ENCODE data around the gene UQCRQ.

The UQCRQ gene

GRCh38 chr5:132825033-132825833 is 41.2 kb upstream of the UQCRQ start:
- Histone ChIP-seq H3F3A (ENCODE audit: insufficient read depth, low read length) (no peaks in the 10 kb centered on the region), H3K9ac (ENCODE audit: low read length) (no peak overlapping the region), H3K36me3 (ENCODE audit: insufficient read depth, low read length) (no peaks in the 10 kb centered on the region), H3K79me2 (ENCODE audit: insufficient read depth, low read length) (no peaks in the 10 kb centered on the region), H3K4me2 (ENCODE audit: low read length) (peak overlapping the region; percentile 40; the same call in 1 of the 2 replicates), H3K27me3 (ENCODE audit: insufficient read depth, low read length) (0 out of 2 replicates have a peak, but pooled peaks cover 7% of the 10 kb centered on the region), H3K4me1 (ENCODE audit: insufficient read depth, low read length, severe bottlenecking) (peaks cover 5% of the 10 kb centered on the region), H3K4me3 (ENCODE audit: low read depth, low read length, poor library complexity, severe bottlenecking) (no peak overlapping the region), H3K9me3 (ENCODE audit: low read length) (no peaks in the 10 kb centered on the region), H3K27ac (ENCODE audit: low read depth, low read length, poor library complexity, severe bottlenecking) (no peak overlapping the region), H4K20me1 (ENCODE audit: insufficient read depth, low read length) (no peaks in the 10 kb centered on the region), H3K9me2 (ENCODE audit: low read depth, low read length) (no peaks in the 10 kb centered on the region), H2AFZ (ENCODE audit: low read length) (no peak overlapping the region)
- TF ChIP-seq EZH2 (IDR thresholded peaks at IDR 0.05; ENCODE audit: borderline replicate concordance, low read length) = no peak
- TF ChIP-seq CTCF (IDR thresholded peaks at IDR 0.05; ENCODE audit: low read length) = no peak

- no peak overlapping the region for H2AFZ ChIP-seq (ENCODE audit: low read length)
- no peak overlapping the region for H3K4me3 ChIP-seq (ENCODE audit: low read depth, low read length, poor library complexity, severe bottlenecking)
- H3K27me3 ChIP-seq (ENCODE audit: insufficient read depth, low read length) = 0 out of 2 replicates have a peak, but pooled peaks cover 7% of the 10 kb centered on the region
- TF ChIP-seq EZH2 (IDR thresholded peaks at IDR 0.05; ENCODE audit: borderline replicate concordance, low read length) (no peak), CTCF (IDR thresholded peaks at IDR 0.05; ENCODE audit: low read length) (no peak)
- H3K36me3 ChIP-seq (ENCODE audit: insufficient read depth, low read length) = no peaks in the 10 kb centered on the region
- peaks cover 5% of the 10 kb centered on the region for H3K4me1 ChIP-seq (ENCODE audit: insufficient read depth, low read length, severe bottlenecking)
- H3K9me3 ChIP-seq (ENCODE audit: low read length) = no peaks in the 10 kb centered on the region
- no peaks in the 10 kb centered on the region for H4K20me1 ChIP-seq (ENCODE audit: insufficient read depth, low read length)
- H3K27ac ChIP-seq (ENCODE audit: low read depth, low read length, poor library complexity, severe bottlenecking) = no peak overlapping the region
- no peaks in the 10 kb centered on the region for H3K79me2 ChIP-seq (ENCODE audit: insufficient read depth, low read length)
- no peak overlapping the region for H3K9ac ChIP-seq (ENCODE audit: low read length)
- no peaks in the 10 kb centered on the region for H3K9me2 ChIP-seq (ENCODE audit: low read depth, low read length)
- no peaks in the 10 kb centered on the region for H3F3A ChIP-seq (ENCODE audit: insufficient read depth, low read length)
- 0 out of 2 replicates have a peak overlapping the region, but pooled peaks have one; percentile 40 for H3K4me2 ChIP-seq (ENCODE audit: low read length)
Observed at GRCh38 chr5:132825834-132826391, 40.5 kb upstream of the UQCRQ start.

GRCh38 chr5:132826424-132827082 is 39.9 kb upstream of the UQCRQ start:
- Histone ChIP-seq H2AFZ (ENCODE audit: low read length) (no peak overlapping the region), H3K4me3 (ENCODE audit: low read depth, low read length, poor library complexity, severe bottlenecking) (no peak overlapping the region), H3K9me3 (ENCODE audit: low read length) (no peaks in the 10 kb centered on the region), H3K9me2 (ENCODE audit: low read depth, low read length) (no peaks in the 10 kb centered on the region), H3K79me2 (ENCODE audit: insufficient read depth, low read length) (no peaks in the 10 kb centered on the region), H3K4me1 (ENCODE audit: insufficient read depth, low read length, severe bottlenecking) (peaks cover 5% of the 10 kb centered on the region), H3F3A (ENCODE audit: insufficient read depth, low read length) (no peaks in the 10 kb centered on the region), H3K27me3 (ENCODE audit: insufficient read depth, low read length) (0 out of 2 replicates have a peak, but pooled peaks cover 7% of the 10 kb centered on the region), H4K20me1 (ENCODE audit: insufficient read depth, low read length) (no peaks in the 10 kb centered on the region), H3K4me2 (ENCODE audit: low read length) (no peak overlapping the region), H3K27ac (ENCODE audit: low read depth, low read length, poor library complexity, severe bottlenecking) (no peak overlapping the region), H3K9ac (ENCODE audit: low read length) (no peak overlapping the region), H3K36me3 (ENCODE audit: insufficient read depth, low read length) (no peaks in the 10 kb centered on the region)
- no peak for TF ChIP-seq CTCF (IDR thresholded peaks at IDR 0.05; ENCODE audit: low read length)
- no peak for TF ChIP-seq EZH2 (IDR thresholded peaks at IDR 0.05; ENCODE audit: borderline replicate concordance, low read length)

All from OCI-LY1 (cell line).